ENCODE results near the gene MFSD11.
A peak's percentile ranks its signal among the peaks of the same experiment; 100 is the strongest.
"Not testable (repeated sequence)": the region's sequence is repeated elsewhere in the genome, so short reads cannot be mapped to it uniquely, and the experiment has no call there.

MFSD11 gene

GRCh38 chr17:76737676-76738467 is at the start of gene MFSD11:
Gene MFSD11 (plus strand): TSS chr17:76738119. CDS start chr17:76738353, 234 bp downstream.
- peak; percentile 91 for DNase-seq

- DNase-seq, result no peak
Observed at GRCh38 chr17:76688165-76688622, 49.7 kb upstream of the MFSD11 start.

GRCh38 chr17:76689859-76690258 is 48.1 kb upstream of the MFSD11 start:
- DNase-seq, result no peak

- no peak for DNase-seq
Observed at GRCh38 chr17:76690596-76691280, 47.2 kb upstream of the MFSD11 start.

GRCh38 chr17:76691379-76692191 is 46.3 kb upstream of the MFSD11 start:
- no peak for DNase-seq

- no peak for DNase-seq
Observed at GRCh38 chr17:76695059-76695831, 42.7 kb upstream of the MFSD11 start.

GRCh38 chr17:76696763-76697701 is 40.9 kb upstream of the MFSD11 start:
- no peak for DNase-seq

GRCh38 chr17:76697702-76698465 is 40.0 kb upstream of the MFSD11 start:
- DNase-seq, result peak; percentile 15

- DNase-seq, result not testable (repeated sequence)
Observed at GRCh38 chr17:76698466-76698977, 39.4 kb upstream of the MFSD11 start.

GRCh38 chr17:76700270-76700616 is 37.7 kb upstream of the MFSD11 start:
- DNase-seq, result no peak

- DNase-seq, result no peak
Observed at GRCh38 chr17:76700617-76701470, 37.1 kb upstream of the MFSD11 start.

- no peak for DNase-seq
Observed at GRCh38 chr17:76701471-76701967, 36.4 kb upstream of the MFSD11 start.

GRCh38 chr17:76702076-76702475 is 35.8 kb upstream of the MFSD11 start:
- peak; percentile 58 for DNase-seq

GRCh38 chr17:76702941-76703637 is 34.8 kb upstream of the MFSD11 start:
- DNase-seq, result no peak

- no peak for DNase-seq
Observed at GRCh38 chr17:76704805-76705204, 33.1 kb upstream of the MFSD11 start.

- no peak for DNase-seq
Observed at GRCh38 chr17:76706817-76707216, 31.1 kb upstream of the MFSD11 start.

GRCh38 chr17:76707985-76708807 is 29.7 kb upstream of the MFSD11 start:
- DNase-seq, result no peak
